D721Med (cell line): ENCODE measurements around the gene CDH5.

ENCODE experiments used
- DNase-seq: peaks from one replicate; pipeline ENCODE4 v3.0.0; 2011; ENCODE audit warnings: low spot score; ENCODE audit not compliant: insufficient read length
- FAIRE-seq: peaks from 2 replicates; lab custom pipeline; 2011; peaks lifted over from hg19 to GRCh38; lab: Jason Lieb, UNC
- CTCF ChIP-seq: IDR thresholded peaks from 2 replicates; pipeline ENCODE4 v1.5.1; 2012; ENCODE audit warnings: mild to moderate bottlenecking, control low read depth; ENCODE audit not compliant: insufficient read depth; ENCODE audit errors: missing control alignments

CDH5 gene

DNA sequence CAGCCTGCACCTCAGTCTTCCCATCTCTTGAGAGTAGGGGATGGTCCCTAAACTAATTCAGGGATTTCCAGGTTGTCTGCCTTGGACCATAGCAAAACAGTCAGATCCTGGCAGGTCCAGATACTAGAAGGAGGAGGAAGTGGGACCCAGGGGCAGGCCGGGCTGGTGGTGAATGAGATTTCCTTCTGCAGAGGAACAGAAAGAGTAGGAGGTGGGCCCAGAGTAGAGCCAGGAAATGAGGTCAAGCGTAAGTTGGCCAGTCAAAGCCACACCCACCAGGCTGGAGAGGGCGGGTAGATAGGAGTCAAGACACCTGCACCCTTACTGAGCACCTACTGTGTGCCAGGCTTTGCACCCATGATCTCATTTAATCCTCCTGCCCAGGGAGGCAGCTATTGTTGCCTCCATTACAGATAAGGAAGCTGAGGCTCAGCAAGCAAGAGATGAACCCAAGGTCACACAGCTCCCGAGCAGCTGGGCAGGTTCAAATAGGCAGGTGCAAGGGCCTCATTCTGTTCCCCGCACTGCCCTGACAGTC lies 2.6 kb downstream of the CDH5 start:
- DNase-seq (no peak), FAIRE-seq (no peak)
- TF ChIP-seq CTCF: no peak

DNA sequence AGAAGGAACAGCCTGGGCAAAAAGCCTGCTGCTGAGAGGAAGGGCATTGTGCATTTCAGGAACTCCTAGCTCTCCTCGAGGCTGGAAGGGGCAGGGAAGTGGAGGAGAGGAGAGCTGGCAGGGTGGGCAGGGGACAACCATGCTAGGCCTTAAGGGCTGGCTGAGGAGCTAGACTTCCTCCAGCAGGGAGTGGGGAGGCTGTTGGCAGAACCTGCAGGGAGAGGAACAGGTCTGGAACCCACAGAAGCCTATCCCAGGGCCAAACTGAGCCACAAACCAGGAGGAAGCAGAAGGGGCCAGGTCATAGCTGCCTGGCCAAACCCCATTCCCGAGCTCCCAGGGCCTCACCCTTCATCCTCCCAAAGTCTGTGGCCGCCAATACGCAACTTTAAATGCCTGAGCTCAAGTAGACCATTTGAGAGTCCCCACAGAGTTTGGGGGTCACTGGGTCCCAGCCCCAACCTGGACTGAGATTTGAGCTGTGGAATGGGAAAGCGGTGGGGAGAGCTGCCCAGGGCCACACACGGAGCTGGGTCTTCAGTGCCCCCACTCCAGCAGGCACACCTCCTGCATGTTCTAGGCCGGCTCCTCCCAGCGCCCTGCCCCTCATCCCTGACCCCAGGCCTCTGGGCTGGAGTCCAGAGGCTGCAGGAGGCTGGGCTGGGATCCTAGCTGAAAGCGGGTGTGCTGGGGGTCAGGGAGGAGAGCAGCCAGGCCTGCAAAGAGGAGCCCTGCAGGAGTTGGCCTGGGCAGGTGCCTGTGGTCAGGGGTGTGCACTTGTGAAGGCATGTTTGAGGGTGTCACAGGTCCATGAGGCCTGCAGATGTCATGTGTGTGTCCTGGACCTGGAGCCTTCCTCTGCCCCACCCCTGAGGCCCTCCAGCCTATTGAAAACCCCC lies 4.5 kb downstream of the CDH5 start:
- no peak for TF ChIP-seq CTCF
- no peak for FAIRE-seq
- no peak for DNase-seq

GRCh38 chr16:66372078-66372897 lies 5.8 kb downstream of the CDH5 start:
- TF ChIP-seq CTCF: no peak
- DNase-seq (no peak), FAIRE-seq (no peak)

GRCh38 chr16:66372898-66373155 lies 6.3 kb downstream of the CDH5 start:
- TF ChIP-seq CTCF: no peak
- DNase-seq: no peak
- FAIRE-seq: no peak

DNA sequence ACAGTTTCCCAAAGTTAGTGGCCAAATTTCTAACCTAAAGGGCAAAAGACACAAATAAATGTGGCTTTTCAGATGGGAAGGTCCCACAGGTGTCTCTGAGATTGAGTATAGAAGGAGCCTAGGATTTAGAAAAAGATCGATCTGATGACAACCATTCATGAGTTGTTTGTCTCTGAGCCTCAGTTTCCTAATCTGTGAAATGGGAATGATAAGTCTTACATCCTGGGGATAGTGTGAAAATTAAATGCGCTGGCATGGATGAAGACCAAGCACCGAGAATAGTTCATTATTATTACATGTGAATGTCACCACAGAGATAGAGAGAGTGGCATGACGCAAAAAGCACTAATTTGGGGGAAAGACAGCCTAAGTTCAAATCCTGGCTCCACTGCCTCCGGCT lies 7.2 kb downstream of the CDH5 start:
- no peak for TF ChIP-seq CTCF
- no peak for DNase-seq
- no peak for FAIRE-seq

GRCh38 chr16:66374176-66374575 lies 7.7 kb downstream of the CDH5 start:
- no peak for FAIRE-seq
- DNase-seq: no peak
- TF ChIP-seq CTCF: no peak

- no peak for TF ChIP-seq CTCF
- FAIRE-seq: no peak
Measured at GRCh38 chr16:66375451-66375850, 9.0 kb downstream of the CDH5 start.

More at GRCh38 chr16:66375451-66375850, 9.0 kb downstream of the CDH5 start:
- no peak for DNase-seq
